Measurements from ENCODE around the gene SLC35F3. TPM values are rescaled to one million over a fixed set of nuclear protein-coding genes. Genes with fewer than 3 reads are reported as not detected.

Gene SLC35F3
- polyA plus RNA-seq, 1 donor = 0.55 TPM

GRCh38 chr1:234320549-234320948, 416.1 kb downstream of the SLC35F3 start:
- Histone ChIP-seq H3K36me3 (ENCODE audit: control insufficient read depth, insufficient read depth, low read length) (no peaks in the 10 kb centered on the region), H3K27ac (ENCODE audit: low read length) (no peak overlapping the region), H3K9me3 (ENCODE audit: control insufficient read depth, low read depth, low read length) (no peaks in the 10 kb centered on the region), H3K4me3 (ENCODE audit: low read length) (no peak overlapping the region), H3K4me1 (ENCODE audit: control insufficient read depth, insufficient read depth, low read length) (no peaks in the 10 kb centered on the region), H3K27me3 (ENCODE audit: control insufficient read depth, insufficient read depth, low read length) (peaks cover 20% of the 10 kb centered on the region)
- WGBS (ENCODE audit: insufficient coverage, low lambda C conversion rate) = no CpG with 5 or more reads among the region's 8 CpGs
- DNase-seq = peak in 1 of 2 donors; percentile 79

GRCh38 chr1:234321231-234321630, 416.8 kb downstream of the SLC35F3 start:
- no peak overlapping the region for H3K27ac ChIP-seq (ENCODE audit: low read length)
- H3K4me3 ChIP-seq (ENCODE audit: low read length) = no peak overlapping the region
- H3K4me1 ChIP-seq (ENCODE audit: control insufficient read depth, insufficient read depth, low read length) = no peaks in the 10 kb centered on the region
- no peaks in the 10 kb centered on the region for H3K36me3 ChIP-seq (ENCODE audit: control insufficient read depth, insufficient read depth, low read length)
- H3K9me3 ChIP-seq (ENCODE audit: control insufficient read depth, low read depth, low read length) = no peaks in the 10 kb centered on the region
- WGBS (ENCODE audit: insufficient coverage, low lambda C conversion rate) = no CpG with 5 or more reads among the region's 6 CpGs
- peaks cover 26% of the 10 kb centered on the region for H3K27me3 ChIP-seq (ENCODE audit: control insufficient read depth, insufficient read depth, low read length)
- no peak for DNase-seq

- DNase-seq = no peak
- H3K27ac ChIP-seq (ENCODE audit: low read length) = no peak overlapping the region
- no peaks in the 10 kb centered on the region for H3K36me3 ChIP-seq (ENCODE audit: control insufficient read depth, insufficient read depth, low read length)
- WGBS (ENCODE audit: insufficient coverage, low lambda C conversion rate) = 86% methylated on average over 1 of the region's 3 CpGs
- no peak overlapping the region for H3K4me3 ChIP-seq (ENCODE audit: low read length)
- H3K27me3 ChIP-seq (ENCODE audit: control insufficient read depth, insufficient read depth, low read length) = peaks cover 30% of the 10 kb centered on the region
- H3K9me3 ChIP-seq (ENCODE audit: control insufficient read depth, low read depth, low read length) = no peaks in the 10 kb centered on the region
- no peaks in the 10 kb centered on the region for H3K4me1 ChIP-seq (ENCODE audit: control insufficient read depth, insufficient read depth, low read length)
These were observed 417.6 kb downstream of the SLC35F3 start for GRCh38 chr1:234322097-234322496.

- Histone ChIP-seq H3K36me3 (ENCODE audit: control insufficient read depth, insufficient read depth, low read length) (no peaks in the 10 kb centered on the region), H3K9me3 (ENCODE audit: control insufficient read depth, low read depth, low read length) (no peaks in the 10 kb centered on the region), H3K4me3 (ENCODE audit: low read length) (no peak overlapping the region), H3K4me1 (ENCODE audit: control insufficient read depth, insufficient read depth, low read length) (no peaks in the 10 kb centered on the region), H3K27ac (ENCODE audit: low read length) (no peak overlapping the region), H3K27me3 (ENCODE audit: control insufficient read depth, insufficient read depth, low read length) (peaks cover 30% of the 10 kb centered on the region)
- WGBS (ENCODE audit: insufficient coverage, low lambda C conversion rate) = 56% methylated on average over 1 of the region's 13 CpGs
- DNase-seq = peak; percentile 9 to 17
These were observed 418.5 kb downstream of the SLC35F3 start for GRCh38 chr1:234322979-234323378.

GRCh38 chr1:234324821-234325220, 420.3 kb downstream of the SLC35F3 start:
- no peaks in the 10 kb centered on the region for H3K36me3 ChIP-seq (ENCODE audit: control insufficient read depth, insufficient read depth, low read length)
- WGBS (ENCODE audit: insufficient coverage, low lambda C conversion rate) = no CpG with 5 or more reads among the region's 6 CpGs
- H3K4me1 ChIP-seq (ENCODE audit: control insufficient read depth, insufficient read depth, low read length) = no peaks in the 10 kb centered on the region
- no peak for DNase-seq
- H3K27ac ChIP-seq (ENCODE audit: low read length) = no peak overlapping the region
- H3K9me3 ChIP-seq (ENCODE audit: control insufficient read depth, low read depth, low read length) = no peaks in the 10 kb centered on the region
- peaks cover 30% of the 10 kb centered on the region for H3K27me3 ChIP-seq (ENCODE audit: control insufficient read depth, insufficient read depth, low read length)
- H3K4me3 ChIP-seq (ENCODE audit: low read length) = no peak overlapping the region

- no peak overlapping the region for H3K27ac ChIP-seq (ENCODE audit: low read length)
- H3K4me1 ChIP-seq (ENCODE audit: control insufficient read depth, insufficient read depth, low read length) = no peaks in the 10 kb centered on the region
- DNase-seq = no peak
- H3K27me3 ChIP-seq (ENCODE audit: control insufficient read depth, insufficient read depth, low read length) = peaks cover 30% of the 10 kb centered on the region
- no peaks in the 10 kb centered on the region for H3K36me3 ChIP-seq (ENCODE audit: control insufficient read depth, insufficient read depth, low read length)
- H3K4me3 ChIP-seq (ENCODE audit: low read length) = no peak overlapping the region
- H3K9me3 ChIP-seq (ENCODE audit: control insufficient read depth, low read depth, low read length) = no peaks in the 10 kb centered on the region
- 91% methylated on average over 1 of the region's 7 CpGs for WGBS (ENCODE audit: insufficient coverage, low lambda C conversion rate)
These were observed 421.5 kb downstream of the SLC35F3 start for GRCh38 chr1:234325878-234326496.

- no CpG with 5 or more reads among the region's 20 CpGs for WGBS (ENCODE audit: insufficient coverage, low lambda C conversion rate)
- peak; percentile 6 to 46 for DNase-seq
- H3K27ac ChIP-seq (ENCODE audit: low read length) = no peak overlapping the region
- H3K4me3 ChIP-seq (ENCODE audit: low read length) = no peak overlapping the region
- no peaks in the 10 kb centered on the region for H3K4me1 ChIP-seq (ENCODE audit: control insufficient read depth, insufficient read depth, low read length)
- no peaks in the 10 kb centered on the region for H3K36me3 ChIP-seq (ENCODE audit: control insufficient read depth, insufficient read depth, low read length)
- peaks cover 30% of the 10 kb centered on the region for H3K27me3 ChIP-seq (ENCODE audit: control insufficient read depth, insufficient read depth, low read length)
- no peaks in the 10 kb centered on the region for H3K9me3 ChIP-seq (ENCODE audit: control insufficient read depth, low read depth, low read length)
These were observed 422.3 kb downstream of the SLC35F3 start for GRCh38 chr1:234326497-234327366.

GRCh38 chr1:234327577-234328164, 423.2 kb downstream of the SLC35F3 start:
- Histone ChIP-seq H3K36me3 (ENCODE audit: control insufficient read depth, insufficient read depth, low read length) (no peaks in the 10 kb centered on the region), H3K4me3 (ENCODE audit: low read length) (no peak overlapping the region), H3K27ac (ENCODE audit: low read length) (no peak overlapping the region), H3K4me1 (ENCODE audit: control insufficient read depth, insufficient read depth, low read length) (no peaks in the 10 kb centered on the region), H3K9me3 (ENCODE audit: control insufficient read depth, low read depth, low read length) (no peaks in the 10 kb centered on the region), H3K27me3 (ENCODE audit: control insufficient read depth, insufficient read depth, low read length) (peaks cover 30% of the 10 kb centered on the region)
- WGBS (ENCODE audit: insufficient coverage, low lambda C conversion rate) = no CpG with 5 or more reads among the region's 9 CpGs
- peak; percentile 8 to 23 for DNase-seq

- H3K4me1 ChIP-seq (ENCODE audit: control insufficient read depth, insufficient read depth, low read length) = no peaks in the 10 kb centered on the region
- no CpG with 5 or more reads among the region's 4 CpGs for WGBS (ENCODE audit: insufficient coverage, low lambda C conversion rate)
- H3K36me3 ChIP-seq (ENCODE audit: control insufficient read depth, insufficient read depth, low read length) = no peaks in the 10 kb centered on the region
- no peak overlapping the region for H3K27ac ChIP-seq (ENCODE audit: low read length)
- no peak overlapping the region for H3K4me3 ChIP-seq (ENCODE audit: low read length)
- DNase-seq = no peak
- peaks cover 7% of the 10 kb centered on the region for H3K27me3 ChIP-seq (ENCODE audit: control insufficient read depth, insufficient read depth, low read length)
- H3K9me3 ChIP-seq (ENCODE audit: control insufficient read depth, low read depth, low read length) = no peaks in the 10 kb centered on the region
These were observed 426.4 kb downstream of the SLC35F3 start for GRCh38 chr1:234330843-234331215.

GRCh38 chr1:234331507-234331906, 427.0 kb downstream of the SLC35F3 start:
- H3K4me1 ChIP-seq (ENCODE audit: control insufficient read depth, insufficient read depth, low read length) = no peaks in the 10 kb centered on the region
- H3K9me3 ChIP-seq (ENCODE audit: control insufficient read depth, low read depth, low read length) = no peaks in the 10 kb centered on the region
- no peaks in the 10 kb centered on the region for H3K36me3 ChIP-seq (ENCODE audit: control insufficient read depth, insufficient read depth, low read length)
- H3K27ac ChIP-seq (ENCODE audit: low read length) = no peak overlapping the region
- peaks cover 4% of the 10 kb centered on the region for H3K27me3 ChIP-seq (ENCODE audit: control insufficient read depth, insufficient read depth, low read length)
- H3K4me3 ChIP-seq (ENCODE audit: low read length) = no peak overlapping the region
- WGBS (ENCODE audit: insufficient coverage, low lambda C conversion rate) = 100% methylated on average over 1 of the region's 2 CpGs
- no peak for DNase-seq

Data from large intestine (tissue), 3 donors.